GM23338 (cell line): ENCODE results near the gene NTM. TPM values are rescaled to one million over a fixed set of nuclear protein-coding genes. Genes with fewer than 3 reads are reported as not detected.

Experiments used
- ATAC-seq: fragments of 200-7000 bp; cut with Tn5 transposase; 3 replicates; pipeline ENCODE4 v1.9.1; 2020
- DNase-seq: peaks from one replicate; pipeline ENCODE4 v3.0.0-alpha.2; 2015; ENCODE audit warnings: low spot score
- H2AFZ ChIP-seq: fragments of 200-600 bp; sonication (generic); 2 replicates; pipeline ENCODE4 v1.8.0; 2016; ENCODE audit warnings: antibody characterized with exemption, mild to moderate bottlenecking, moderate library complexity
- H3F3A ChIP-seq: fragments of 200-600 bp; sonication (generic); replicated peaks from 2 replicates; pipeline ENCODE4 v1.8.0; 2017; ENCODE audit warnings: antibody characterized with exemption, mixed run types, low read depth
- H3K27ac ChIP-seq: fragments of 200-600 bp; sonication (generic); 2 replicates; pipeline ENCODE4 v1.6.1; 2016; ENCODE audit warnings: low read depth
- H3K27me3 ChIP-seq: fragments of 200-600 bp; sonication (generic); 2 replicates; pipeline ENCODE4 v1.8.0; 2016; ENCODE audit warnings: mild to moderate bottlenecking, mixed run types, moderate library complexity; ENCODE audit not compliant: insufficient read depth
- H3K36me3 ChIP-seq: fragments of 200-600 bp; sonication (generic); 2 replicates; pipeline ENCODE4 v1.8.0; 2016; ENCODE audit warnings: mild to moderate bottlenecking; ENCODE audit not compliant: insufficient read depth
- H3K4me1 ChIP-seq: fragments of 200-600 bp; sonication (generic); 2 replicates; pipeline ENCODE4 v1.8.0; 2016; ENCODE audit warnings: mild to moderate bottlenecking, moderate library complexity; ENCODE audit not compliant: insufficient read depth
- H3K4me2 ChIP-seq: fragments of 200-600 bp; sonication (generic); 2 replicates; pipeline ENCODE4 v1.7.1; 2017; ENCODE audit warnings: mixed run types
- H3K4me3 ChIP-seq: fragments of 200-600 bp; sonication (generic); 2 replicates; pipeline ENCODE4 v1.6.1; 2016; ENCODE audit warnings: mixed run types
- H3K79me2 ChIP-seq: fragments of 200-600 bp; sonication (generic); replicated peaks from 2 replicates; pipeline ENCODE4 v1.8.0; 2017; ENCODE audit warnings: mild to moderate bottlenecking; ENCODE audit not compliant: insufficient read depth
- H3K9me2 ChIP-seq: fragments of 200-600 bp; sonication (generic); 2 replicates; pipeline ENCODE4 v1.8.0; 2017; ENCODE audit not compliant: insufficient read depth
- H4K20me1 ChIP-seq: fragments of 200-600 bp; sonication (generic); replicated peaks from 2 replicates; pipeline ENCODE4 v1.8.0; 2017; ENCODE audit warnings: mild to moderate bottlenecking; ENCODE audit not compliant: insufficient read depth
- H3K27ac Mint-ChIP-seq: 2 replicates; pipeline ENCODE4 v1.8.0; 2020; ENCODE audit warnings: inconsistent platforms, mild to moderate bottlenecking, moderate library complexity, mixed read lengths
- H3K27me3 Mint-ChIP-seq: 3 replicates; pipeline ENCODE4 v1.8.0; 2022; ENCODE audit warnings: low read depth, mild to moderate bottlenecking, moderate library complexity, mixed read lengths, inconsistent platforms; ENCODE audit not compliant: insufficient read depth, poor library complexity
- H3K36me3 Mint-ChIP-seq: 3 replicates; pipeline ENCODE4 v1.8.0; 2021; ENCODE audit warnings: low read depth, mild to moderate bottlenecking, inconsistent platforms, moderate library complexity, mixed read lengths
- H3K4me1 Mint-ChIP-seq: 3 replicates; pipeline ENCODE4 v1.8.0; 2020; ENCODE audit warnings: mild to moderate bottlenecking, inconsistent platforms, mixed read lengths
- H3K4me3 Mint-ChIP-seq: 3 replicates; pipeline ENCODE4 v1.8.0; 2021; ENCODE audit warnings: moderate library complexity, mild to moderate bottlenecking, inconsistent platforms, mixed read lengths
- H3K9me3 Mint-ChIP-seq: 3 replicates; pipeline ENCODE4 v1.8.0; 2020; ENCODE audit warnings: moderate library complexity, mild to moderate bottlenecking, inconsistent platforms, mixed read lengths
- CREB1 ChIP-seq: fragments of 250-450 bp; sonication (Bioruptor Pico); IDR thresholded peaks from 2 replicates; pipeline ENCODE4 v1.5.0; 2020; ENCODE audit warnings: low read depth, mild to moderate bottlenecking, moderate library complexity
- EZH2 ChIP-seq: fragments of 200-600 bp; sonication (generic); IDR thresholded peaks from one replicate; pipeline ENCODE4 v1.8.0; 2017; ENCODE audit warnings: antibody characterized with exemption, mild to moderate bottlenecking, low read depth; ENCODE audit not compliant: unreplicated experiment
- EZH2phosphoT487 ChIP-seq: fragments of 200-600 bp; sonication (generic); IDR thresholded peaks from one replicate; pipeline ENCODE4 v1.8.1; 2018; ENCODE audit warnings: antibody characterized with exemption; ENCODE audit not compliant: unreplicated experiment
- JUNB ChIP-seq: IDR thresholded peaks from one replicate; pipeline ENCODE4 v1.6.1; 2016; ENCODE audit warnings: antibody characterized with exemption; ENCODE audit not compliant: unreplicated experiment
- NANOG ChIP-seq: IDR thresholded peaks from 2 replicates; pipeline ENCODE4 v1.6.1; 2016; ENCODE audit warnings: antibody characterized with exemption, borderline replicate concordance
- POLR2AphosphoS5 ChIP-seq: IDR thresholded peaks from 2 replicates; pipeline ENCODE4 v1.6.1; 2016; ENCODE audit warnings: antibody characterized with exemption, low read depth
- REST ChIP-seq: IDR thresholded peaks from one replicate; pipeline ENCODE4 v1.6.1; 2018; ENCODE audit warnings: antibody characterized with exemption; ENCODE audit not compliant: unreplicated experiment
- STAT1 ChIP-seq: IDR thresholded peaks from one replicate; pipeline ENCODE4 v1.6.1; 2016; ENCODE audit warnings: antibody characterized with exemption; ENCODE audit not compliant: unreplicated experiment
- ZNF114 ChIP-seq: fragments of 250-450 bp; sonication (Bioruptor Pico); IDR thresholded peaks from 2 replicates; pipeline ENCODE4 v1.5.0; 2020; ENCODE audit warnings: mild to moderate bottlenecking, moderate library complexity
- ZNF331 ChIP-seq: fragments of 250-450 bp; sonication (Bioruptor Pico); IDR thresholded peaks from 2 replicates; pipeline ENCODE4 v1.5.0; 2020; ENCODE audit warnings: low read depth, mild to moderate bottlenecking, moderate library complexity
- polyA plus RNA-seq: library from polyadenylated mRNA; unstranded; fragments of >200 nt; fragmentation: Nextera tagmentation; extraction: Ambion mirVana; gene quantifications from 2 replicates; pipeline ENCODE4 v1.2.1, GENCODE V29; 2016
- total RNA-seq: library from RNA; depleted of rRNA; stranded (reverse); fragments of >200 nt; shearing (Covaris generic); gene quantifications from 2 replicates; pipeline ENCODE4 v1.2.3, GENCODE V29; 2014
- TF ChIP-seq, protein P1 (sequence below), 2 experiments: fragments of 200-600 bp in 1 of 2; sonication (generic) in 1 of 2; conservative IDR thresholded peaks; 2 replicates each; pipeline versions ENCODE4 v1.5.1 to v1.6.1; 2016 to 2017; ENCODE audit warnings: antibody characterized with exemption in 2 of 2, low read depth in 2 of 2, mild to moderate bottlenecking in 2 of 2, moderate library complexity in 1 of 2

The NTM gene
- total and polyA plus RNA-seq, 2 experiments from 2014 or later = 10.6 to 14.6 TPM

DNA sequence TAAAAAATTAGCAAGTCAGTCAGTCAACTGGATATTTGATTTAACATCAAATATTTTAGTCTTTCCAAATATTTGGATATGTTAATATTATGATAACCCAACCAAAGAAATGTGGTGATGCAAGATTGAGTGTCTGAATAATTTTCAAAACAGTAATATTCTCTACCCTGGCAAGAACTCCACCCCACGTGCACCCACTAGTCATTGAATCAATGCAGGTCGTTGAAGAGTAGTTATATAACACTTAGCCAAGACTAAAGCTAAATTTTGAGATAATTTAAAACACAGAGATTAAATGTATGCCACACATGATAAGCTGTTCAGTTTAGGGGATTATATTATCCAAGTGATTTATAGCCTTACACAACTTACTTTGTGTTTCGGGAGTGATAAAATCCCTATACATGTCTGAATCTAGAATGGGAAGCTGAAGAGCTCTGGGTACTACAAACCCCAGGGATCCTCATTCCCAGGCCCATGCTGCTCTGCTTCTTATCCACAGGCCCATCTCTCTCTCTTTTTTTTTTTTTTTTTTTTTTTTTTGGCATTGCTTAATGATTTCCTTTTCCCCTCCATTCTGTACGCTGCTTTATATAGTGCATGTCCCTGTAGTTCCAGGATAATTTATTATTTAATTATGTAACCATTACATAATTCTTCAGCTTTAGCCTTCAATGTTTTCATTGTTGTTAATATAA is 392.9 kb downstream of the NTM start (continued):
- no peak for TF ChIP-seq REST
- no peak for TF ChIP-seq CREB1 (CRISPR knock-in tag)
- no peak for TF ChIP-seq ZNF331
- TF ChIP-seq EZH2 = no peak
- no peak for TF ChIP-seq POLR2AphosphoS5
- TF ChIP-seq, protein P1, sequence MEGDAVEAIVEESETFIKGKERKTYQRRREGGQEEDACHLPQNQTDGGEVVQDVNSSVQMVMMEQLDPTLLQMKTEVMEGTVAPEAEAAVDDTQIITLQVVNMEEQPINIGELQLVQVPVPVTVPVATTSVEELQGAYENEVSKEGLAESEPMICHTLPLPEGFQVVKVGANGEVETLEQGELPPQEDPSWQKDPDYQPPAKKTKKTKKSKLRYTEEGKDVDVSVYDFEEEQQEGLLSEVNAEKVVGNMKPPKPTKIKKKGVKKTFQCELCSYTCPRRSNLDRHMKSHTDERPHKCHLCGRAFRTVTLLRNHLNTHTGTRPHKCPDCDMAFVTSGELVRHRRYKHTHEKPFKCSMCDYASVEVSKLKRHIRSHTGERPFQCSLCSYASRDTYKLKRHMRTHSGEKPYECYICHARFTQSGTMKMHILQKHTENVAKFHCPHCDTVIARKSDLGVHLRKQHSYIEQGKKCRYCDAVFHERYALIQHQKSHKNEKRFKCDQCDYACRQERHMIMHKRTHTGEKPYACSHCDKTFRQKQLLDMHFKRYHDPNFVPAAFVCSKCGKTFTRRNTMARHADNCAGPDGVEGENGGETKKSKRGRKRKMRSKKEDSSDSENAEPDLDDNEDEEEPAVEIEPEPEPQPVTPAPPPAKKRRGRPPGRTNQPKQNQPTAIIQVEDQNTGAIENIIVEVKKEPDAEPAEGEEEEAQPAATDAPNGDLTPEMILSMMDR (conservative IDR thresholded peaks at IDR 0.05; ENCODE audit: low read depth in 2 of 2) = no peak
- TF ChIP-seq NANOG = no peak
- TF ChIP-seq EZH2phosphoT487 = no peak
- no peak for TF ChIP-seq ZNF114

- H3K27me3 Mint-ChIP-seq = peaks cover 9% of the 10 kb centered on the region
- no peak for ATAC-seq
- TF ChIP-seq JUNB (no peak), NANOG (no peak), ZNF114 (no peak), STAT1 (no peak), POLR2AphosphoS5 (no peak), REST (no peak), CREB1 (CRISPR knock-in tag) (no peak), EZH2phosphoT487 (no peak), ZNF331 (no peak)
- TF ChIP-seq, protein P1 (conservative IDR thresholded peaks at IDR 0.05; ENCODE audit: low read depth in 2 of 2) = no peak
Measured at GRCh38 chr11:131764126-131764525, 393.7 kb downstream of the NTM start.

More at GRCh38 chr11:131764126-131764525, 393.7 kb downstream of the NTM start:
- Histone ChIP-seq H3K27ac (no peak overlapping the region), H3K79me2 (no peaks in the 10 kb centered on the region), H3K27me3 (no peaks in the 10 kb centered on the region), H2AFZ (no peak overlapping the region), H3K9me2 (no peaks in the 10 kb centered on the region), H3K4me1 (peaks cover 28% of the 10 kb centered on the region), H3K4me3 (no peak overlapping the region), H3K36me3 (no peaks in the 10 kb centered on the region), H3F3A (no peaks in the 10 kb centered on the region), H4K20me1 (no peaks in the 10 kb centered on the region), H3K4me2 (no peak overlapping the region)
- H3K27ac Mint-ChIP-seq = no peak overlapping the region
- no peak overlapping the region for H3K4me3 Mint-ChIP-seq
- DNase-seq = no peak
- H3K4me1 Mint-ChIP-seq = peaks cover 35% of the 10 kb centered on the region
- H3K36me3 Mint-ChIP-seq = no peaks in the 10 kb centered on the region
- no peaks in the 10 kb centered on the region for H3K9me3 Mint-ChIP-seq
